ENCODE measurements around the gene GNAQ. TPM values are rescaled to one million over a fixed set of nuclear protein-coding genes. Genes with fewer than 3 reads are reported as not detected.
A peak's percentile ranks its signal among the peaks of the same experiment; 100 is the strongest.

Gene GNAQ
- total and polyA plus RNA-seq, 4 donors, result 6.8 to 19.6 (median 12.6) TPM

GRCh38 chr9:77785341-77785740, 246.3 kb downstream of the GNAQ start (continued):
- TF ChIP-seq REST (IDR thresholded peaks at IDR 0.05) (no peak), TAF1 (conservative IDR thresholded peaks at IDR 0.05) (no peak), RXRA (IDR thresholded peaks at IDR 0.05) (no peak)

- no peak overlapping the region for H3K4me3 ChIP-seq (ENCODE audit: low read depth in 1 of 3, low read length in 3 of 3)
- H3K9me3 ChIP-seq (ENCODE audit: control insufficient read depth in 4 of 4, low read length in 3 of 4), result no peaks in the 10 kb centered on the region
- no peak overlapping the region for H3K27ac ChIP-seq (ENCODE audit: low read depth in 1 of 2, low read length in 2 of 2)
- peaks cover 0 to 5% (median 0%) of the 10 kb centered on the region in 4 donors for H3K36me3 ChIP-seq (ENCODE audit: control insufficient read depth in 4 of 4, insufficient read depth in 3 of 4, low read depth in 1 of 4, low read length in 3 of 4)
- 77% methylated on average over 3 of the region's 3 CpGs for WGBS
- no peak for DNase-seq (ENCODE audit: low spot score)
- no peaks in the 10 kb centered on the region for H3K27me3 ChIP-seq (ENCODE audit: control insufficient read depth in 4 of 4, insufficient read depth in 4 of 4, low read length in 3 of 4)
- no peak overlapping the region for H3K9ac ChIP-seq (ENCODE audit: low read depth in 1 of 2, low read length in 2 of 2)
- TF ChIP-seq RAD21 (IDR thresholded peaks at IDR 0.05) (no peak), NR2F2 (IDR thresholded peaks at IDR 0.05) (no peak), TAF1 (conservative IDR thresholded peaks at IDR 0.05) (no peak), CTCF (IDR thresholded peaks at IDR 0.05; ENCODE audit: low read depth, low read length, missing input control) (no peak)
- H3K4me1 ChIP-seq (ENCODE audit: control insufficient read depth in 4 of 4, insufficient read depth in 4 of 4, low read length in 3 of 4), result peaks cover 0 to 14% (median 2%) of the 10 kb centered on the region in 4 donors
Observed at GRCh38 chr9:77783518-77783917, 248.1 kb downstream of the GNAQ start.

GRCh38 chr9:77779010-77779409, 252.6 kb downstream of the GNAQ start:
- Histone ChIP-seq H3K36me3 (ENCODE audit: control insufficient read depth in 4 of 4, insufficient read depth in 3 of 4, low read depth in 1 of 4, low read length in 3 of 4) (no peaks in the 10 kb centered on the region), H3K27me3 (ENCODE audit: control insufficient read depth in 4 of 4, insufficient read depth in 4 of 4, low read length in 3 of 4) (no peaks in the 10 kb centered on the region), H3K9ac (ENCODE audit: low read depth in 1 of 2, low read length in 2 of 2) (peak overlapping the region; percentile 59 to 63), H3K27ac (ENCODE audit: low read depth in 1 of 2, low read length in 2 of 2) (peak overlapping the region; percentile 43 to 50), H3K9me3 (ENCODE audit: control insufficient read depth in 4 of 4, low read length in 3 of 4) (no peaks in the 10 kb centered on the region), H3K4me1 (ENCODE audit: control insufficient read depth in 4 of 4, insufficient read depth in 4 of 4, low read length in 3 of 4) (peaks cover 0 to 14% (median 2%) of the 10 kb centered on the region in 4 donors), H3K4me3 (ENCODE audit: low read depth in 1 of 3, low read length in 3 of 3) (peak overlapping the region in 2 of 3 donors; percentile 8 to 22)
- 28% methylated on average over 2 of the region's 2 CpGs for WGBS
- TF ChIP-seq RAD21 (IDR thresholded peaks at IDR 0.05) (no peak), EGR1 (IDR thresholded peaks at IDR 0.05; ENCODE audit: low read depth in 2 of 2) (no peak), FOXA1 (IDR thresholded peaks at IDR 0.05) (no peak), YY1 (IDR thresholded peaks at IDR 0.05) (no peak), HNF4G (IDR thresholded peaks at IDR 0.05) (no peak), NR2F2 (IDR thresholded peaks at IDR 0.05) (no peak), REST (IDR thresholded peaks at IDR 0.05) (no peak), HNF4A (conservative IDR thresholded peaks at IDR 0.05) (no peak), GABPA (IDR thresholded peaks at IDR 0.05 in 1 of 2, conservative IDR thresholded peaks at IDR 0.05 in 1 of 2) (no peak), ATF3 (IDR thresholded peaks at IDR 0.05) (no peak), ZBTB33 (IDR thresholded peaks at IDR 0.05) (no peak), CTCF (IDR thresholded peaks at IDR 0.05; ENCODE audit: low read depth, low read length, missing input control) (no peak)
- no peak for DNase-seq (ENCODE audit: low spot score)
